ENCODE measurements around the gene TIPARP. TPM values are rescaled to one million over a fixed set of nuclear protein-coding genes. Genes with fewer than 3 reads are reported as not detected.

Gene TIPARP
- total RNA-seq, 1 donor from 2014 or later = 28.2 TPM

Other genes with a start within 250 kb of the TIPARP start
- 223 TPM for gene SSR3, start 119.5 kb upstream of the TIPARP start, total RNA-seq
- gene LEKR1, start 151.8 kb downstream of the TIPARP start, total RNA-seq = 0.62 TPM

Measured in left ventricle myocardium superior (tissue), 1 donor.